OCI-LY3 (cell line): ENCODE data around the gene SPACA7.

Source experiments
- H2AFZ ChIP-seq: fragments of 200-600, 300-600 bp; shearing (Covaris generic); 2 replicates; pipeline ENCODE4 v1.6.0; 2014; ENCODE audit warnings: antibody characterized with exemption, low read depth, low read length
- H3K27ac ChIP-seq: fragments of 200-600, 300-600 bp; sonication (generic); 2 replicates; pipeline ENCODE4 v1.5.1; 2014; ENCODE audit warnings: mild to moderate bottlenecking, low read length, moderate library complexity, mixed read lengths
- H3K27me3 ChIP-seq: fragments of 200-600, 300-600 bp; sonication (generic); 2 replicates; pipeline ENCODE4 v1.6.1; 2014; ENCODE audit warnings: low read depth, low read length, mixed read lengths
- H3K36me3 ChIP-seq: fragments of 200-600, 300-600 bp; sonication (generic); replicated peaks from 2 replicates; pipeline ENCODE3; 2014; ENCODE audit warnings: low read depth, low read length, mixed read lengths
- H3K4me1 ChIP-seq: fragments of 300-600, 200-600 bp; sonication (generic); 2 replicates; pipeline ENCODE4 v1.6.1; 2014; ENCODE audit warnings: low read length, mixed read lengths
- H3K4me2 ChIP-seq: fragments of 200-600, 300-600 bp; sonication (generic); 2 replicates; pipeline ENCODE4 v1.6.1; 2014; ENCODE audit warnings: low read length, mixed read lengths
- H3K4me3 ChIP-seq: fragments of 300-600, 200-600 bp; sonication (generic); 2 replicates; pipeline ENCODE4 v1.5.1; 2014; ENCODE audit warnings: antibody characterized with exemption, mild to moderate bottlenecking, low read length, moderate library complexity
- H3K79me2 ChIP-seq: fragments of 300-600, 200-600 bp; shearing (Covaris generic); 2 replicates; pipeline ENCODE4 v1.6.1; 2014; ENCODE audit warnings: mild to moderate bottlenecking, low read length, mixed read lengths
- H3K9ac ChIP-seq: fragments of 300-600, 200-600 bp; shearing (Covaris generic); 2 replicates; pipeline ENCODE4 v1.6.0; 2014; ENCODE audit warnings: mild to moderate bottlenecking, low read length, moderate library complexity
- H3K9me3 ChIP-seq: fragments of 200-600, 300-600 bp; shearing (Covaris generic); 2 replicates; pipeline ENCODE4 v1.6.1; 2014; ENCODE audit warnings: low read length, mixed read lengths; ENCODE audit not compliant: insufficient read depth
- H4K20me1 ChIP-seq: fragments of 200-600, 300-600 bp; sonication (generic); 2 replicates; pipeline ENCODE4 v1.6.1; 2016; ENCODE audit warnings: low read length, mixed read lengths; ENCODE audit not compliant: insufficient read depth
- EZH2phosphoT487 ChIP-seq: fragments of 200-600 bp; shearing (Covaris generic); IDR thresholded peaks from 2 replicates; pipeline ENCODE4 v1.6.1; 2018; ENCODE audit warnings: antibody characterized with exemption, mixed run types, low read depth
- TF ChIP-seq, protein P1 (sequence below): fragments of 200-600, 300-600 bp; sonication (generic); IDR thresholded peaks from 2 replicates; pipeline ENCODE4 v1.5.1; 2014; ENCODE audit warnings: antibody characterized with exemption, low read length, low read depth

SPACA7 gene

DNA sequence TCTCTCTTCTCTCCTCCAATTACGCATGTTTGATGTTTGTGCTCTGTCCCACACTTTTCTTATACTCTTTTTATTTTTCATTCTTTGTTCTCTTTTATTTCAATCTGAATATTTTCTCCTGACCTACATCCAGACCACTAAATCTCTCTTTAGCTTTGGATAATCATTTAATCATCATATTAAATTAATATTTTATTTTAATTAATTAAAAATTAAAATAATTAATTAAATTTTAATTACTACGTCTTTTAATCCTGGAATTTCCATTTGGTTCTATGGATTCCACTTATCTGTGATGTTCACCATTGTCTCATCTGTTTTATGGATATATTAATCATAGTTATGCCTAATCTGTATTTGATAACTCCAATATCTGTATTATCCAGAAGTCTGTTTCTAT is 62.4 kb downstream of the SPACA7 start:
- Histone ChIP-seq H3K27me3 (peaks cover 17% of the 10 kb centered on the region; the same call in 1 of the 2 replicates), H3K4me1 (no peaks in the 10 kb centered on the region), H2AFZ (no peak overlapping the region), H3K9me3 (0 out of 2 replicates have a peak, but pooled peaks cover 12% of the 10 kb centered on the region), H4K20me1 (no peaks in the 10 kb centered on the region), H3K9ac (no peak overlapping the region), H3K27ac (no peak overlapping the region), H3K79me2 (no peaks in the 10 kb centered on the region), H3K36me3 (no peaks in the 10 kb centered on the region), H3K4me2 (no peak overlapping the region), H3K4me3 (no peak overlapping the region)
- no peak for TF ChIP-seq EZH2phosphoT487

DNA sequence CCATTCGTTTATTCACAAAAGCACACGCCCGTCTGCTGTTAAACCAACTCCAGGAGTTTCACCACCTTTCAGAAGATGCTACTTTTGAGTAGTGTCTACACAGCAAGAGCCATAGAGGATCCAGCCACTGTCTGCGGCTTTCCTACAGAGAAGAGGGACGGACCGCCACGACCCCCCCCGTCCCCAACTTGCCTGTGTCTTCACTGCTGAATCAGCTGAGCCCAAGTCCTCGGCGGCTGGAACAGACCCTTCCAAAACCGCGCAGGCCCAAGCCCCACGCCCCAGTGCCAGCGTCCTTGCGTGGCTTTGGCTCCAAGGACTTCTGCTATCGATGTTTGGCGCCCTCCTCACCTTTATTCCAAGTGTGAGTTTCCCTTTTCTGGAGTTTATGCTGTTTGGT is 65.1 kb downstream of the SPACA7 start:
- Histone ChIP-seq H3K4me3 (no peak overlapping the region), H3K4me2 (no peak overlapping the region), H3K9me3 (0 out of 2 replicates have a peak, but pooled peaks cover 12% of the 10 kb centered on the region), H2AFZ (no peak overlapping the region), H3K27me3 (peaks cover 17% of the 10 kb centered on the region; the same call in 1 of the 2 replicates), H3K9ac (no peak overlapping the region), H3K36me3 (no peaks in the 10 kb centered on the region), H3K4me1 (no peaks in the 10 kb centered on the region), H3K27ac (no peak overlapping the region), H4K20me1 (no peaks in the 10 kb centered on the region), H3K79me2 (no peaks in the 10 kb centered on the region)
- TF ChIP-seq EZH2phosphoT487 = no peak
- TF ChIP-seq, protein P1, sequence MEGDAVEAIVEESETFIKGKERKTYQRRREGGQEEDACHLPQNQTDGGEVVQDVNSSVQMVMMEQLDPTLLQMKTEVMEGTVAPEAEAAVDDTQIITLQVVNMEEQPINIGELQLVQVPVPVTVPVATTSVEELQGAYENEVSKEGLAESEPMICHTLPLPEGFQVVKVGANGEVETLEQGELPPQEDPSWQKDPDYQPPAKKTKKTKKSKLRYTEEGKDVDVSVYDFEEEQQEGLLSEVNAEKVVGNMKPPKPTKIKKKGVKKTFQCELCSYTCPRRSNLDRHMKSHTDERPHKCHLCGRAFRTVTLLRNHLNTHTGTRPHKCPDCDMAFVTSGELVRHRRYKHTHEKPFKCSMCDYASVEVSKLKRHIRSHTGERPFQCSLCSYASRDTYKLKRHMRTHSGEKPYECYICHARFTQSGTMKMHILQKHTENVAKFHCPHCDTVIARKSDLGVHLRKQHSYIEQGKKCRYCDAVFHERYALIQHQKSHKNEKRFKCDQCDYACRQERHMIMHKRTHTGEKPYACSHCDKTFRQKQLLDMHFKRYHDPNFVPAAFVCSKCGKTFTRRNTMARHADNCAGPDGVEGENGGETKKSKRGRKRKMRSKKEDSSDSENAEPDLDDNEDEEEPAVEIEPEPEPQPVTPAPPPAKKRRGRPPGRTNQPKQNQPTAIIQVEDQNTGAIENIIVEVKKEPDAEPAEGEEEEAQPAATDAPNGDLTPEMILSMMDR = no peak

DNA sequence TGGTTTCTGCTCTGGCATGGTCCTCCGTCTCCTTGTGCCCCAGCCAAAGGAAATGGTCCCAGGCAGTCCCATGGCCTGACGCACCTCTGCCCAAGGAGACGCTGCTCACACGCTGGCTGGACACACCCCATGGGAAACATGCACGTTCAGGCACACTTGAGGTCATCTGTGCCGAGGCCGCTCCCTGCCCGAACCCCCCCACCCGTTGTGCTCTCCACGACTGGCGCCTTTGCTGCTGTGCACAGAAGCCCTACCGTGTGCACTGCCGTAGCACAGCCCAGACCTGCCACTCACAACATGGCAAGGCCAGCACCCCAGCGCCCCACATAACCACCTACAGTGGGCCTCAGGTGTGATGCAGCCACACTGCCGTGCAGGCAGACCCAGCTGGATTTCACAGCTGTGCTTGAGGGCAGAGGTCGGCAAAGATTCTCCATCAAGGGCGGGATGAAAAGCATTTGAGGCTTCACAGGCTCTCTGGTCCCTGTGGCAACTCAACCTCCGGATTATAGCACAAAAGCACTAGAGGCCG is 65.7 kb downstream of the SPACA7 start:
- Histone ChIP-seq H3K4me2 (no peak overlapping the region), H3K9ac (no peak overlapping the region), H3K4me1 (no peaks in the 10 kb centered on the region)

DNA sequence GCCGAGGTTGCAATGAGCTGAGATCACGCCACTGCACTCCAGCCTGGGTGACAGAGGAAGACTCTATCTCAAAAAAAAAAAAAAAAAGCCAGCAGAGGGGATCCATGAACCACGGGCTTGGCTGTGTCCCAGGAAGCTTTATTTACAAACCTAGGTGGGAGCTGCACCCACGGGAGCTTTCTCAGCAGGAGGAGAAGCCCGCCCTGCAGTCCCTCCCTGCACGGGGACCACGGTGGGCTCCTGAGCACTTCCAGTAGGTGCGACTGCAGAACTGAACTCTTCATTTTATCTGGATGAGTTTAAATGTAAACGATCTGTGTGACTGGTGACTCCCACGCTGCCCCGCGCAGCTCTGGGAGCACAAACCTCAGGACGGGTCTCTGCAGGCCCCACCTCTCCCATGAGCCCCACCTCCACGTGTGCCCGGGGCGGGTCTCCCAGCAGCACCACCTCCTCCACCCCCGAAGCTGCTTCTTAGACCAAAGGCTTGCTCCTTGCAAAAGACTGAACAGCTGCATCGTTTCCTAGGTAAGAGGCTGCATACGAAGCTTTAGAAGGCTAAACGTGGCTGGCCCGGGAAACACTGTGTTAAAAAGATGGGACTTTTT is 66.4 kb downstream of the SPACA7 start:
- no peak overlapping the region for H3K4me2 ChIP-seq

More for the DNA sequence above, 65.7 kb downstream of the SPACA7 start:
- TF ChIP-seq EZH2phosphoT487 = no peak
- TF ChIP-seq, protein P1 = no peak
- Histone ChIP-seq H3K27ac (no peak overlapping the region), H3K4me3 (no peak overlapping the region), H3K36me3 (no peaks in the 10 kb centered on the region), H4K20me1 (no peaks in the 10 kb centered on the region), H3K27me3 (peaks cover 17% of the 10 kb centered on the region; the same call in 1 of the 2 replicates), H2AFZ (no peak overlapping the region), H3K79me2 (no peaks in the 10 kb centered on the region), H3K9me3 (0 out of 2 replicates have a peak, but pooled peaks cover 12% of the 10 kb centered on the region)

More for the DNA sequence above, 66.4 kb downstream of the SPACA7 start:
- H3K9me3 ChIP-seq = 0 out of 2 replicates have a peak, but pooled peaks cover 12% of the 10 kb centered on the region
- no peaks in the 10 kb centered on the region for H3K4me1 ChIP-seq
- H3K27ac ChIP-seq = no peak overlapping the region
- H3K4me3 ChIP-seq = no peak overlapping the region
- no peak overlapping the region for H3K9ac ChIP-seq
- H2AFZ ChIP-seq = no peak overlapping the region
- TF ChIP-seq EZH2phosphoT487 = no peak
- TF ChIP-seq, protein P1 = no peak
- no peaks in the 10 kb centered on the region for H3K79me2 ChIP-seq
- H3K36me3 ChIP-seq = no peaks in the 10 kb centered on the region
- H3K27me3 ChIP-seq = peaks cover 17% of the 10 kb centered on the region; the same call in 1 of the 2 replicates
- no peaks in the 10 kb centered on the region for H4K20me1 ChIP-seq
